Skin of body (tissue), 2 donors: ENCODE results near the gene PCNT. TPM values are rescaled to one million over a fixed set of nuclear protein-coding genes. Genes with fewer than 3 reads are reported as not detected.

Experiments
- DNase-seq: peaks from one replicate; lab custom pipeline; 2025; lab: John Stamatoyannopoulos, UW
- total RNA-seq: library from RNA; depleted of rRNA; stranded (reverse); fragments of >200 nt; gene quantifications from one replicate; pipeline ENCODE4 v1.2.3, GENCODE V29; 2014

PCNT gene
- total RNA-seq, 1 donor from 2014 or later, result 27.8 TPM

DNA sequence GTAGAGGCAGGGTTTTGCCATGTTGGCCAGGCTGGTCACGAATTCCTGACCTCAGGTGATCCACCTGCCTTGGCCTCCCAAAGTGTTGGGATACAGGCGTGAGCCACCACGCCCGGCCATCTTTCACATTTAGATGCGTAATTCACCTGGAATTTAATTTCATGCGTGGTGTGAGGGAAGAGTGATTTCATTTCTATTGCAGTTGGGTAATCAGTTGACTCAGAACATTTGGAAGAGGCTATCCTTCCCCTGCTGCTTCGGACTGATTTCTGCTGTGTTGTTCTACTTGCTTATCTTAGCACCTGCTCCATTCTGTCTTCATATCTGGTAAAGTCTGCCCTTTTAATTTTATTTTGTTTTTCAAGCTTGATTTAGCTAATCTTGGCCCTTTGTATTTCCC lies 153.8 kb downstream of the PCNT start:
- DNase-seq, result no peak

DNA sequence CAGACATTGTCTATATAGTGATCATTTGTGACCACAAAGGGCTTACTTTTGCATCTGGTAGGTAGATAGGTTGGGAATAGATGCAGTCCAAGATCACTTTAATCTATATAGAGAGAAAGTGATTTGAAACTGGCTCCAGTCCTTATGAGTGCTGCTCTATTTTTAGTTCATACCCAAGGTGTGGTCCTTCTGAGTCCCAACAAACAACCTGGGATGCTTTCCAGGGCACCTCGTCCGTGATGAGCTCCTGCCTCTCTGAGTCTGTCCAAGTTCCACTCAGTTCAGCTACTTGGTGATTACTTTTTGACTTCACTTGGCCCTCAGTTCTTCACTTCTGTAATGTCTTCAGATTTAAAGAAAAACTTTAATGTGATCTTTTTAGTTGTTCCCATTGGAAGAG lies 155.0 kb downstream of the PCNT start:
- DNase-seq, result no peak

DNA sequence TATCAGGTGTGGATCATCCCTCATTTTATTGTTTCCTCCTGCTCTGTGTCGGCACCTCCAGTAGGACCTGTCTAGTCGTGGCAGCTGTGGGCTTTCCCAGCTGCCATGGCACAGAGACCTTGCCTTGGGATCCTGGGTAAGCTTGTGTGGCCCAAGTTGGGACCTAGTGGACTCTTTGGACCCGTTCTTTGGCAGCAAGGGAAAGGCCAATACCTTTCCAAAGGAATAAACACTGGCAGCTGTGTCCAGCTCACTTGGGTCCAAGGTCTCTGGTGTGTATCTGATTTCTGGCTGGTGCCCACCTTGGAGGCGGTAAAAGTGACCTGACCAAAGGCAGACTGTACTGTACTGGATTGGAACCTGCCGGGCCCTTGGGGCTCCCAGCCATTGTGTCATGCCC lies 156.5 kb downstream of the PCNT start:
- no peak for DNase-seq

GRCh38 chr21:46482225-46482845 lies 158.4 kb downstream of the PCNT start:
- DNase-seq, result no peak

GRCh38 chr21:46482846-46483231 lies 158.9 kb downstream of the PCNT start:
- DNase-seq, result no peak

DNA sequence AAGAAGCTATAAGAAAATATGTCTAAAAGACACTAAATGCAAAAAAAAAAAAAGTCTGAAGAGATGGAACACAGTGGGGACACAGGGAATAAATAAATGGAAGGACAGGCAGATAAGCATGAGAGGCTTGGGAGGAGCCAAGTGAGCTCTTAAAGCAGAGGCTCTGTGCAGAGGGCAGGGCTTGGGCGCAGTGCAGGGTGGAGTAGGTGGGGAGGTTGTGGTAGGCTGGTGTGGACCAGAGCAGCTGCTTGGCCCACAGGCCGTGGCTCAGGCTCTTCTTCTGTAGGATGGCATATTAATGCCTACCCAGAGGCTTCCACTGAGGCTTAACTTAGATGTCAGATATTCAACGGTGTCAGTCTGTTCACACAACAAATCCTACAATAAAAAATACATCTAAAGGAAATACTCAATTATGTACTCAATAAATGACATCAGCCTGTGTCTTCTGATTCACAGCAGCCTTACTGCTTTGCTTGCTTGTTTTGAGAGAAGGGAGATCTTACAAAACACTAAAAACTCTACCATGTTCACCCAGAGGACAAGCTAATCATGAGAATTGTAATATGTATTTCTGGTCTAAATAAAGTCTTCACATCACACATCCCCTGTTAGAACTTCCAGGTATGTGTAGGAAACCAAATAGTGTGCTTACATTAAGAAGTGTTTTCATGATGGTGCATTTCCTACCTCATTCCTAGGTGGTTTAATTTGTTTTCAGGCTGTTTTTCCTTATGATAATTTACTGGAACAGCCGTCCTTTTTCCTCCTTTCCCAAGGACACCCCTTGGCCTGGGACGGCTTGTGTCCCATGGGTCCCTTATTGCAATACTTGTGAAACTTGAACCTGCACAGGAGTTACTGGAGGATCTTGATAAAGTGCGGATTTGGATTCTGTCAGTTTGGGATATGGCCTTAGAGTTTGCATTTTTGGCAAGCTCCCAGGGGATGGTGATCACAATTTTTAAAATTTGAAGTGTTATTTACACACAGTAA lies 159.6 kb downstream of the PCNT start:
- no peak for DNase-seq

DNA sequence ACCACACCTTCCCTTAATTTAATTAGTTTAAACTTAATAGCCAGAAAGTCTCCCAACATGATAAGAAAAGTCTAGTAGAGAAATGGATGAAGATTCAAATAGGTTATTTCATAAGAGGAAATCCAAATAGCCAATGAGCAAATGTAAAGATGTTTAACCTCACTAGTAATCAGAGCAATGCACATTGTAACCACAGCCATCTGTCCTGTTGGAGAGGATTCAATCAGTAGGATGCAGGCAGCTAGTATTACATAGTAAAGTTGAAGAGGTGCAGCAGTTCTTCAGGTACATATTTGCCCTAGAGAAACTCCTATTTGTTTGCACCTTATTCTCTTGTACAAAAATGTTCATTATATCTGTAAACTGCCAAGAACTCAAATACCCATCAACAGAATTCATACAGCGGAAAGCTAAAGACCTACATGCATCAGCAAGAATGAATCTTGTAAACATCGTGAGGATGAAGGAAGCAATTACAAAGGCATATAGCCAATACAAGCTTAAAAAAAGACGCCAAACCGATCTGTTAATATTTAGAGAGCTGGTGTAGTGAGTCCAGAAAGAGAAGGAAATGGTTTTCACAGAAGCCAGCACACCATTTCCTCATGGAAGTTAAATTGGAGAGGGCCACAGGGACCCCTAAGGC lies 162.6 kb downstream of the PCNT start:
- DNase-seq, result no peak

- no peak for DNase-seq
Measured at GRCh38 chr21:46489162-46489663, 165.3 kb downstream of the PCNT start.

- DNase-seq, result no peak
Measured at GRCh38 chr21:46489800-46490199, 165.8 kb downstream of the PCNT start.

GRCh38 chr21:46491553-46491952 lies 167.6 kb downstream of the PCNT start:
- DNase-seq, result no peak

DNA sequence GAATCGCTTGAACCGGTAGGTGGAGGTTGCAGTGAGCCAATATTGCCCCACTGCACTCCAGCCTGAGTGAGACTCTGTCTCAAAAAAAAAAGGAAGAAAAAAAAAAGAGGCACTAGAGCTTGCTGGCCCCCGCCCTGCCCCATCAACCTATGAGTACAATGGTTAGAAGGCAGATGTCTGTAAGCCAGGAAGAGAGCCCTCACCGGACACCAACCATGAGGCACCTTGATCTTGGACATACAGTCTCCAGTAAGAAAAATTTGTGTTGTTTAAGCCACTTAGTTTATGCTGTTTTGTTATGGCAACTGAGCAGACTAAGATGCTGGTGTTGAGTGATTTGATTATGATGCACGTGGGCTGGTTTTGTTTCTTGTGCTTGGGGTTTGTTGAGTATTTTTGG lies 168.9 kb downstream of the PCNT start:
- DNase-seq, result no peak

GRCh38 chr21:46493828-46494227 lies 169.9 kb downstream of the PCNT start:
- DNase-seq, result no peak

Other genes with a start within 250 kb of the PCNT start
- gene COL6A2, start 226.0 kb upstream of the PCNT start, total RNA-seq, result 871 TPM
- 0.20 TPM for gene FTCD, start 168.6 kb upstream of the PCNT start, total RNA-seq
- gene SPATC1L, start 139.7 kb upstream of the PCNT start, total RNA-seq, result 5.2 TPM
- gene LSS, start 95.4 kb upstream of the PCNT start, total RNA-seq, result 59.4 TPM
- gene MCM3AP, start 38.5 kb upstream of the PCNT start, total RNA-seq, result 83.8 TPM
- gene YBEY, start 37.8 kb upstream of the PCNT start, total RNA-seq, result 13.0 TPM
- 4.1 TPM for gene C21orf58, start 286 bp upstream of the PCNT start, total RNA-seq
- gene DIP2A, start 134.7 kb downstream of the PCNT start, total RNA-seq, result 31.2 TPM